K562 (cell line): Measurements from ENCODE around the gene STON2. TPM values are rescaled to one million over a fixed set of nuclear protein-coding genes. Genes with fewer than 3 reads are reported as not detected.
A peak's percentile ranks its signal among the peaks of the same experiment; 100 is the strongest.

Source experiments
- BRD4 ChIP-seq: fragments of 200-600 bp; sonication (generic); IDR thresholded peaks from 2 replicates; pipeline ENCODE4 v1.6.1; 2017; ENCODE audit warnings: inconsistent platforms
- C11orf30 ChIP-seq: fragments of 450-650 bp; IDR thresholded peaks from 2 replicates; pipeline ENCODE4 v1.6.1; 2016; ENCODE audit warnings: low read depth, mild to moderate bottlenecking
- CSDE1 ChIP-seq, 2 experiments: fragments of 450-650 bp; IDR thresholded peaks; 2 replicates each; pipeline ENCODE4 v1.6.1; 2016; ENCODE audit warnings: mild to moderate bottlenecking in 1 of 2
- KDM5B ChIP-seq: fragments of 200-600 bp; sonication (generic); IDR thresholded peaks from 2 replicates; pipeline ENCODE4 v1.6.1; 2012; ENCODE audit warnings: low read depth, mild to moderate bottlenecking, moderate library complexity, low read length, control low read depth, inconsistent platforms; ENCODE audit not compliant: insufficient replicate concordance
- MTA1 ChIP-seq: fragments of 450-650 bp; IDR thresholded peaks from 2 replicates; pipeline ENCODE4 v1.6.1; 2017; ENCODE audit warnings: borderline replicate concordance
- NBN ChIP-seq: fragments of 450-650 bp; IDR thresholded peaks from 2 replicates; pipeline ENCODE4 v1.6.1; 2016; ENCODE audit warnings: low read depth, mild to moderate bottlenecking
- NFIC ChIP-seq: fragments of 450-650 bp; IDR thresholded peaks from 2 replicates; pipeline ENCODE4 v1.6.1; 2017; ENCODE audit warnings: mild to moderate bottlenecking, inconsistent platforms
- NR3C1 ChIP-seq: sonication (generic); formaldehyde crosslinking; IDR thresholded peaks from 2 replicates; pipeline ENCODE4 v1.8.1; 2022; ENCODE audit warnings: missing genetic modification reagents
- PHF21A ChIP-seq: fragments of 450-650 bp; IDR thresholded peaks from 2 replicates; pipeline ENCODE4 v1.6.1; 2017; ENCODE audit warnings: low read depth, borderline replicate concordance
- PHF8 ChIP-seq: fragments of 200-600 bp; sonication (generic); IDR thresholded peaks from 2 replicates; pipeline ENCODE4 v1.6.1; 2012; ENCODE audit warnings: mixed run types, mild to moderate bottlenecking, inconsistent platforms, low read length, moderate library complexity, borderline replicate concordance
- POLR2A ChIP-seq: fragments of 450-650 bp; conservative IDR thresholded peaks from 2 replicates; pipeline ENCODE4 v1.6.1; 2016
- RAD21 ChIP-seq, 2 experiments: fragments of 250-450 bp in 1 of 2; fragments of 450-650 bp in 1 of 2; sonication (Bioruptor Pico) in 1 of 2; formaldehyde crosslinking in 1 of 2; IDR thresholded peaks in 1 of 2; conservative IDR thresholded peaks in 1 of 2; 2 replicates each; pipeline versions ENCODE4 v1.4.0 to v1.8.0; 2020 to 2022; ENCODE audit warnings: mild to moderate bottlenecking in 2 of 2, moderate library complexity in 1 of 2
- RB1 ChIP-seq: fragments of 450-650 bp; IDR thresholded peaks from 2 replicates; pipeline ENCODE4 v1.6.1; 2017; ENCODE audit warnings: low read depth, mild to moderate bottlenecking
- SIN3A ChIP-seq, 2 experiments: fragments of 150-350 bp in 1 of 2; IDR thresholded peaks; 2 replicates each; pipeline ENCODE4 v1.6.1; 2011 to 2016; ENCODE audit warnings: borderline replicate concordance in 2 of 2, low read depth in 2 of 2, low read length in 2 of 2, mild to moderate bottlenecking in 2 of 2, moderate library complexity in 2 of 2; ENCODE audit not compliant: control insufficient read depth in 1 of 2
- SMARCE1 ChIP-seq: fragments of 450-650 bp; IDR thresholded peaks from 2 replicates; pipeline ENCODE4 v1.7.1; 2016; ENCODE audit warnings: mild to moderate bottlenecking
- SNIP1 ChIP-seq: fragments of 450-650 bp; IDR thresholded peaks from 2 replicates; pipeline ENCODE4 v1.7.1; 2017; ENCODE audit warnings: low read depth, mild to moderate bottlenecking
- STAT5B ChIP-seq: fragments of 250-450 bp; sonication (Bioruptor Pico); IDR thresholded peaks from 2 replicates; pipeline ENCODE4 v1.8.0; 2021; ENCODE audit warnings: mild to moderate bottlenecking, inconsistent platforms
- SUPT5H ChIP-seq: fragments of 450-650 bp; IDR thresholded peaks from 2 replicates; pipeline ENCODE4 v1.6.1; 2016
- TAF7 ChIP-seq: fragments of 450-650 bp; IDR thresholded peaks from 2 replicates; pipeline ENCODE4 v1.6.1; 2016; ENCODE audit warnings: missing genetic modification characterization, missing compliant biosample characterization
- TRIM25 ChIP-seq: fragments of 450-650 bp; IDR thresholded peaks from 2 replicates; pipeline ENCODE4 v1.7.0; 2016; ENCODE audit warnings: borderline replicate concordance
- ZBTB7A ChIP-seq: IDR thresholded peaks from 2 replicates; pipeline ENCODE4 v1.6.1; 2011; ENCODE audit warnings: low read depth, mild to moderate bottlenecking, low read length, moderate library complexity, borderline replicate concordance; ENCODE audit not compliant: control insufficient read depth
- ZNF316 ChIP-seq: fragments of 450-650 bp; IDR thresholded peaks from 2 replicates; pipeline ENCODE4 v1.6.1; 2016
- ZNF384 ChIP-seq: IDR thresholded peaks from 2 replicates; pipeline ENCODE4 v1.6.1; 2012; ENCODE audit warnings: low read depth, low read length, improper control_type of control experiment
- ZNF512 ChIP-seq: IDR thresholded peaks from 2 replicates; pipeline ENCODE4 v1.6.1; 2016; ENCODE audit warnings: missing genetic modification characterization, missing compliant biosample characterization
- polyA plus RNA-seq, 8 experiments: library from polyadenylated mRNA; depleted of rRNA in 4 of 8; stranded (reverse) in 5 of 8; unstranded in 3 of 8; fragments of >200 nt; fragmentation: Nextera tagmentation in 2 of 8; fragmentation: Illumina TruSeq in 1 of 8; extraction: Ambion mirVana in 2 of 8; extraction: Trizol in 1 of 8; gene quantifications; 2 replicates each; pipeline versions ENCODE4 v1.2.1 to v1.2.3, GENCODE V29; 2011 to 2014; ENCODE audit warnings: inconsistent platforms in 1 of 8, missing spikeins in 1 of 8
- total RNA-seq, 7 experiments: library from RNA; depleted of rRNA in 6 of 7; stranded (reverse); fragments of >200 nt in 6 of 7; fragmentation: Illumina TruSeq in 2 of 7; extraction: Trizol in 2 of 7; gene quantifications; 2 replicates each; pipeline versions ENCODE4 v1.2.1 to v1.2.3, GENCODE V29; 2011 to 2021; ENCODE audit warnings: low replicate concordance in 1 of 7
- TF ChIP-seq, protein P1 (sequence below), 2 experiments: fragments of 450-650 bp; IDR thresholded peaks; 2 replicates each; pipeline ENCODE4 v1.6.1; 2018; ENCODE audit warnings: mild to moderate bottlenecking in 2 of 2, low read depth in 1 of 2; ENCODE audit not compliant: partially characterized antibody in 2 of 2

STON2 gene
- total and polyA plus RNA-seq, 9 of the 15 experiments (the other 6 are each of a cell fraction or from before 2014, with no cell fraction given) = 7.8 to 99.3 (median 53.5) TPM

DNA sequence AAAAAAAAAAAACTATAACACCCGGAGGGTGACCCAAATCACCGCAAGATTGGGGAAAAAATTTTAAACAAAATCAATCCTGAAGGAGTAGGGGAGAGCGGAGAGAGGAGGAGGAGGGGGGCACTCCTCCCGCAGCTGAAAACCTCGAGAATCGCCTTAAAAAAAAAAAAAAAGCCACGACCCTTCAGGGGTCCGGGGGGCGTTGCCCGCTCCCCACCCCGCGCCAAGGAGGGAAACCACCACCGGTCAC, 179.6 kb downstream of the STON2 start (continued):
- TF ChIP-seq, protein P1, sequence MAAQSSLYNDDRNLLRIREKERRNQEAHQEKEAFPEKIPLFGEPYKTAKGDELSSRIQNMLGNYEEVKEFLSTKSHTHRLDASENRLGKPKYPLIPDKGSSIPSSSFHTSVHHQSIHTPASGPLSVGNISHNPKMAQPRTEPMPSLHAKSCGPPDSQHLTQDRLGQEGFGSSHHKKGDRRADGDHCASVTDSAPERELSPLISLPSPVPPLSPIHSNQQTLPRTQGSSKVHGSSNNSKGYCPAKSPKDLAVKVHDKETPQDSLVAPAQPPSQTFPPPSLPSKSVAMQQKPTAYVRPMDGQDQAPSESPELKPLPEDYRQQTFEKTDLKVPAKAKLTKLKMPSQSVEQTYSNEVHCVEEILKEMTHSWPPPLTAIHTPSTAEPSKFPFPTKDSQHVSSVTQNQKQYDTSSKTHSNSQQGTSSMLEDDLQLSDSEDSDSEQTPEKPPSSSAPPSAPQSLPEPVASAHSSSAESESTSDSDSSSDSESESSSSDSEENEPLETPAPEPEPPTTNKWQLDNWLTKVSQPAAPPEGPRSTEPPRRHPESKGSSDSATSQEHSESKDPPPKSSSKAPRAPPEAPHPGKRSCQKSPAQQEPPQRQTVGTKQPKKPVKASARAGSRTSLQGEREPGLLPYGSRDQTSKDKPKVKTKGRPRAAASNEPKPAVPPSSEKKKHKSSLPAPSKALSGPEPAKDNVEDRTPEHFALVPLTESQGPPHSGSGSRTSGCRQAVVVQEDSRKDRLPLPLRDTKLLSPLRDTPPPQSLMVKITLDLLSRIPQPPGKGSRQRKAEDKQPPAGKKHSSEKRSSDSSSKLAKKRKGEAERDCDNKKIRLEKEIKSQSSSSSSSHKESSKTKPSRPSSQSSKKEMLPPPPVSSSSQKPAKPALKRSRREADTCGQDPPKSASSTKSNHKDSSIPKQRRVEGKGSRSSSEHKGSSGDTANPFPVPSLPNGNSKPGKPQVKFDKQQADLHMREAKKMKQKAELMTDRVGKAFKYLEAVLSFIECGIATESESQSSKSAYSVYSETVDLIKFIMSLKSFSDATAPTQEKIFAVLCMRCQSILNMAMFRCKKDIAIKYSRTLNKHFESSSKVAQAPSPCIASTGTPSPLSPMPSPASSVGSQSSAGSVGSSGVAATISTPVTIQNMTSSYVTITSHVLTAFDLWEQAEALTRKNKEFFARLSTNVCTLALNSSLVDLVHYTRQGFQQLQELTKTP (IDR thresholded peaks at IDR 0.05; ENCODE audit: low read depth in 1 of 2, partially characterized antibody in 2 of 2) = peak; percentile 19 to 66
- TF ChIP-seq SIN3A (IDR thresholded peaks at IDR 0.05; ENCODE audit: borderline replicate concordance in 2 of 2, control insufficient read depth in 1 of 2, low read depth in 2 of 2, low read length in 2 of 2) (peak; percentile 75 to 79; a peak in 1 of 4 replicates), RB1 (peak; percentile 38; the same call in 1 of the 2 replicates), ZNF316 (no peak; the same call in 1 of the 2 replicates), MTA1 (0 out of 2 replicates have a peak, but pooled peaks have one; percentile 17), NR3C1 (CRISPR knock-in tag) (0 out of 2 replicates have a peak, but pooled peaks have one; percentile 49), ZNF512 (tag) (peak; percentile 41; the same call in 1 of the 2 replicates), PHF8 (peak; percentile 82), ZBTB7A (peak; percentile 99), SMARCE1 (peak; percentile 11; the same call in 1 of the 2 replicates), CSDE1 (IDR thresholded peaks at IDR 0.05) (peak in 1 of 2 experiments; percentile 86; a peak in 2 of 4 replicates), KDM5B (peak; percentile 98), NFIC (no peak), SUPT5H (peak; percentile 97), SNIP1 (no peak), C11orf30 (no peak), PHF21A (peak; percentile 46; the same call in 1 of the 2 replicates), TAF7 (tag) (peak; percentile 44; the same call in 1 of the 2 replicates), RAD21 (CRISPR knock-in tag; conservative IDR thresholded peaks at IDR 0.05 in 1 of 2, IDR thresholded peaks at IDR 0.05 in 1 of 2) (no peak), STAT5B (CRISPR knock-in tag) (no peak), ZNF384 (peak; percentile 64), TRIM25 (peak; percentile 93; the same call in 1 of the 2 replicates), POLR2A (peak; percentile 98), BRD4 (0 out of 2 replicates have a peak, but pooled peaks have one; percentile 8), NBN (peak; percentile 57)
